ENCODE measurements around the gene OR10A6.

DNA sequence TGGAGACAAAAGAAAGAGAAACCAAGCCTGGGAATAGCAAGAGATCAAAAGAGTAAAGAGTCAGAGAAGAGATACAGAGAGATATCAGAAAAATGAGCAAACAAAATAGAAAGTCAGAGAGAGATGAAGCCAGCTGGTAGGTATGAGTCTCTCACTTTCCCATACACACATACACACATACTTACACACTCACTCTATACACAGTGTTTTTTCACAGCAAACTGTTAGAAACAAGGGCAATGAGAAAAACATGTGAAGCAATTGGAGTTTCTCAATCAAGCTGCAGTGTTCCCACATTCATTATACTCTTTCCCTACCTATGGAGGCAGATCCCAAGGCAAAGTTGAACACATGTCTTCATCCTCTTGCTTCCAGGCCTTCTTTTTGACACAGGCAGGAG is 36.8 kb upstream of the OR10A6 start:
- TF ChIP-seq, protein P1, sequence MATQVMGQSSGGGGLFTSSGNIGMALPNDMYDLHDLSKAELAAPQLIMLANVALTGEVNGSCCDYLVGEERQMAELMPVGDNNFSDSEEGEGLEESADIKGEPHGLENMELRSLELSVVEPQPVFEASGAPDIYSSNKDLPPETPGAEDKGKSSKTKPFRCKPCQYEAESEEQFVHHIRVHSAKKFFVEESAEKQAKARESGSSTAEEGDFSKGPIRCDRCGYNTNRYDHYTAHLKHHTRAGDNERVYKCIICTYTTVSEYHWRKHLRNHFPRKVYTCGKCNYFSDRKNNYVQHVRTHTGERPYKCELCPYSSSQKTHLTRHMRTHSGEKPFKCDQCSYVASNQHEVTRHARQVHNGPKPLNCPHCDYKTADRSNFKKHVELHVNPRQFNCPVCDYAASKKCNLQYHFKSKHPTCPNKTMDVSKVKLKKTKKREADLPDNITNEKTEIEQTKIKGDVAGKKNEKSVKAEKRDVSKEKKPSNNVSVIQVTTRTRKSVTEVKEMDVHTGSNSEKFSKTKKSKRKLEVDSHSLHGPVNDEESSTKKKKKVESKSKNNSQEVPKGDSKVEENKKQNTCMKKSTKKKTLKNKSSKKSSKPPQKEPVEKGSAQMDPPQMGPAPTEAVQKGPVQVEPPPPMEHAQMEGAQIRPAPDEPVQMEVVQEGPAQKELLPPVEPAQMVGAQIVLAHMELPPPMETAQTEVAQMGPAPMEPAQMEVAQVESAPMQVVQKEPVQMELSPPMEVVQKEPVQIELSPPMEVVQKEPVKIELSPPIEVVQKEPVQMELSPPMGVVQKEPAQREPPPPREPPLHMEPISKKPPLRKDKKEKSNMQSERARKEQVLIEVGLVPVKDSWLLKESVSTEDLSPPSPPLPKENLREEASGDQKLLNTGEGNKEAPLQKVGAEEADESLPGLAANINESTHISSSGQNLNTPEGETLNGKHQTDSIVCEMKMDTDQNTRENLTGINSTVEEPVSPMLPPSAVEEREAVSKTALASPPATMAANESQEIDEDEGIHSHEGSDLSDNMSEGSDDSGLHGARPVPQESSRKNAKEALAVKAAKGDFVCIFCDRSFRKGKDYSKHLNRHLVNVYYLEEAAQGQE (IDR thresholded peaks at IDR 0.05; ENCODE audit: low read depth) = no peak
- TF ChIP-seq MAX (IDR thresholded peaks at IDR 0.05) = no peak
- TF ChIP-seq RAD21 (IDR thresholded peaks at IDR 0.05; ENCODE audit: low read depth) = no peak
- no peak for TF ChIP-seq EP300 (IDR thresholded peaks at IDR 0.05; ENCODE audit: borderline replicate concordance)
- TF ChIP-seq TAF1 (IDR thresholded peaks at IDR 0.05; ENCODE audit: low read depth) = no peak
